Measurements from ENCODE around the gene PARD3. TPM values are rescaled to one million over a fixed set of nuclear protein-coding genes. Genes with fewer than 3 reads are reported as not detected.

The PARD3 gene
- polyA plus RNA-seq, 6 donors from 2014 or later = 0.05 to 0.36 (median 0.16) TPM; not detected in 3

- ATAC-seq (ENCODE audit: low read depth in 2 of 2) (no peak), DNase-seq (no peak)
- Mint-ChIP-seq H3K9me3 (no peaks in the 10 kb centered on the region), H3K4me3 (no peak overlapping the region), H3K36me3 (no peaks in the 10 kb centered on the region), H3K27ac (no peak overlapping the region), H3K27me3 (no peaks in the 10 kb centered on the region), H3K4me1 (peaks cover 0 to 7% (median 0%) of the 10 kb centered on the region in 3 donors)
Measured at GRCh38 chr10:34520084-34520483, 295.0 kb downstream of the PARD3 start.

- Mint-ChIP-seq H3K27ac (no peak overlapping the region), H3K4me1 (no peaks in the 10 kb centered on the region), H3K9me3 (no peaks in the 10 kb centered on the region), H3K4me3 (no peak overlapping the region), H3K27me3 (no peaks in the 10 kb centered on the region), H3K36me3 (no peaks in the 10 kb centered on the region)
- ATAC-seq (ENCODE audit: low read depth in 2 of 2) (no peak), DNase-seq (no peak)
Measured at GRCh38 chr10:34514290-34514689, 300.8 kb downstream of the PARD3 start.

- ATAC-seq (ENCODE audit: low read depth in 2 of 2) = no peak
- H3K36me3 Mint-ChIP-seq = no peaks in the 10 kb centered on the region
- H3K27me3 Mint-ChIP-seq = no peaks in the 10 kb centered on the region
- H3K4me3 Mint-ChIP-seq = no peak overlapping the region
- no peak for DNase-seq
- no peaks in the 10 kb centered on the region for H3K4me1 Mint-ChIP-seq
- no peaks in the 10 kb centered on the region for H3K9me3 Mint-ChIP-seq
- no peak overlapping the region for H3K27ac Mint-ChIP-seq
Measured at GRCh38 chr10:34513636-34514035, 301.5 kb downstream of the PARD3 start.

- no peak overlapping the region for H3K4me3 Mint-ChIP-seq
- peaks cover 0 to 4% (median 0%) of the 10 kb centered on the region in 7 donors for H3K9me3 Mint-ChIP-seq
- DNase-seq (no peak), ATAC-seq (ENCODE audit: low read depth in 2 of 2) (no peak)
- H3K27ac Mint-ChIP-seq = no peak overlapping the region
- no peaks in the 10 kb centered on the region for H3K27me3 Mint-ChIP-seq
- H3K36me3 Mint-ChIP-seq = no peaks in the 10 kb centered on the region
- no peaks in the 10 kb centered on the region for H3K4me1 Mint-ChIP-seq
Measured at GRCh38 chr10:34507217-34507616, 307.9 kb downstream of the PARD3 start.

GRCh38 chr10:34506786-34507185 lies 308.3 kb downstream of the PARD3 start:
- no peak overlapping the region for H3K4me3 Mint-ChIP-seq
- H3K4me1 Mint-ChIP-seq = no peaks in the 10 kb centered on the region
- H3K27me3 Mint-ChIP-seq = no peaks in the 10 kb centered on the region
- no peak overlapping the region for H3K27ac Mint-ChIP-seq
- ATAC-seq (ENCODE audit: low read depth in 2 of 2) = no peak
- DNase-seq = no peak
- H3K36me3 Mint-ChIP-seq = no peaks in the 10 kb centered on the region
- peaks cover 0 to 4% (median 0%) of the 10 kb centered on the region in 7 donors for H3K9me3 Mint-ChIP-seq

GRCh38 chr10:34505338-34505737 lies 309.8 kb downstream of the PARD3 start:
- no peaks in the 10 kb centered on the region for H3K36me3 Mint-ChIP-seq
- no peak for ATAC-seq (ENCODE audit: low read depth in 2 of 2)
- H3K27me3 Mint-ChIP-seq = no peaks in the 10 kb centered on the region
- H3K4me1 Mint-ChIP-seq = no peaks in the 10 kb centered on the region
- H3K9me3 Mint-ChIP-seq = peaks cover 0 to 4% (median 0%) of the 10 kb centered on the region in 7 donors
- no peak overlapping the region for H3K27ac Mint-ChIP-seq
- DNase-seq = no peak
- H3K4me3 Mint-ChIP-seq = no peak overlapping the region

- Mint-ChIP-seq H3K27me3 (no peaks in the 10 kb centered on the region), H3K27ac (no peak overlapping the region), H3K4me3 (no peak overlapping the region), H3K9me3 (peaks cover 0 to 4% (median 0%) of the 10 kb centered on the region in 7 donors), H3K36me3 (no peaks in the 10 kb centered on the region), H3K4me1 (no peaks in the 10 kb centered on the region)
- ATAC-seq (ENCODE audit: low read depth in 2 of 2) = no peak
- DNase-seq = no peak
Measured at GRCh38 chr10:34504534-34504933, 310.6 kb downstream of the PARD3 start.

GRCh38 chr10:34503704-34504103 lies 311.4 kb downstream of the PARD3 start:
- no peaks in the 10 kb centered on the region for H3K36me3 Mint-ChIP-seq
- no peak overlapping the region for H3K4me3 Mint-ChIP-seq
- DNase-seq (no peak), ATAC-seq (ENCODE audit: low read depth in 2 of 2) (no peak)
- no peaks in the 10 kb centered on the region for H3K27me3 Mint-ChIP-seq
- H3K4me1 Mint-ChIP-seq = no peaks in the 10 kb centered on the region
- peaks cover 0 to 4% (median 0%) of the 10 kb centered on the region in 7 donors for H3K9me3 Mint-ChIP-seq
- H3K27ac Mint-ChIP-seq = no peak overlapping the region

- Mint-ChIP-seq H3K4me3 (no peak overlapping the region), H3K4me1 (no peaks in the 10 kb centered on the region), H3K27me3 (no peaks in the 10 kb centered on the region), H3K9me3 (peaks cover 0 to 4% (median 0%) of the 10 kb centered on the region in 7 donors), H3K36me3 (no peaks in the 10 kb centered on the region), H3K27ac (no peak overlapping the region)
- DNase-seq = no peak
- no peak for ATAC-seq (ENCODE audit: low read depth in 2 of 2)
Measured at GRCh38 chr10:34499612-34500279, 315.4 kb downstream of the PARD3 start.

- Mint-ChIP-seq H3K36me3 (no peaks in the 10 kb centered on the region), H3K4me3 (no peak overlapping the region), H3K4me1 (no peaks in the 10 kb centered on the region), H3K9me3 (peaks cover 0 to 4% (median 0%) of the 10 kb centered on the region in 7 donors), H3K27me3 (no peaks in the 10 kb centered on the region), H3K27ac (no peak overlapping the region)
- no peak for ATAC-seq (ENCODE audit: low read depth in 2 of 2)
- no peak for DNase-seq
Measured at GRCh38 chr10:34498821-34499220, 316.3 kb downstream of the PARD3 start.

- DNase-seq = no peak
- Mint-ChIP-seq H3K27ac (no peak overlapping the region), H3K9me3 (peaks cover 0 to 4% (median 0%) of the 10 kb centered on the region in 7 donors), H3K36me3 (no peaks in the 10 kb centered on the region), H3K4me1 (no peaks in the 10 kb centered on the region), H3K4me3 (no peak overlapping the region), H3K27me3 (no peaks in the 10 kb centered on the region)
- no peak for ATAC-seq (ENCODE audit: low read depth in 2 of 2)
Measured at GRCh38 chr10:34495938-34496337, 319.2 kb downstream of the PARD3 start.

GRCh38 chr10:34494012-34494411 lies 321.1 kb downstream of the PARD3 start:
- Mint-ChIP-seq H3K4me3 (no peak overlapping the region), H3K27me3 (no peaks in the 10 kb centered on the region), H3K36me3 (no peaks in the 10 kb centered on the region), H3K4me1 (no peaks in the 10 kb centered on the region), H3K27ac (no peak overlapping the region), H3K9me3 (no peaks in the 10 kb centered on the region)
- ATAC-seq (ENCODE audit: low read depth in 2 of 2) (no peak), DNase-seq (no peak)

GRCh38 chr10:34492081-34492480 lies 323.0 kb downstream of the PARD3 start:
- no peaks in the 10 kb centered on the region for H3K4me1 Mint-ChIP-seq
- no peak overlapping the region for H3K27ac Mint-ChIP-seq
- no peak for ATAC-seq (ENCODE audit: low read depth in 2 of 2)
- H3K9me3 Mint-ChIP-seq = no peaks in the 10 kb centered on the region
- no peaks in the 10 kb centered on the region for H3K36me3 Mint-ChIP-seq
- DNase-seq = no peak
- no peak overlapping the region for H3K4me3 Mint-ChIP-seq
- H3K27me3 Mint-ChIP-seq = no peaks in the 10 kb centered on the region

GRCh38 chr10:34491678-34492077 lies 323.4 kb downstream of the PARD3 start:
- no peak for DNase-seq
- no peak overlapping the region for H3K4me3 Mint-ChIP-seq
- no peaks in the 10 kb centered on the region for H3K4me1 Mint-ChIP-seq
- no peaks in the 10 kb centered on the region for H3K36me3 Mint-ChIP-seq
- H3K27ac Mint-ChIP-seq = no peak overlapping the region
- ATAC-seq (ENCODE audit: low read depth in 2 of 2) = no peak
- H3K9me3 Mint-ChIP-seq = no peaks in the 10 kb centered on the region
- no peaks in the 10 kb centered on the region for H3K27me3 Mint-ChIP-seq

Data from naive B cell (primary cell).